ENCODE data around the gene SEC14L3.

The SEC14L3 gene

DNA sequence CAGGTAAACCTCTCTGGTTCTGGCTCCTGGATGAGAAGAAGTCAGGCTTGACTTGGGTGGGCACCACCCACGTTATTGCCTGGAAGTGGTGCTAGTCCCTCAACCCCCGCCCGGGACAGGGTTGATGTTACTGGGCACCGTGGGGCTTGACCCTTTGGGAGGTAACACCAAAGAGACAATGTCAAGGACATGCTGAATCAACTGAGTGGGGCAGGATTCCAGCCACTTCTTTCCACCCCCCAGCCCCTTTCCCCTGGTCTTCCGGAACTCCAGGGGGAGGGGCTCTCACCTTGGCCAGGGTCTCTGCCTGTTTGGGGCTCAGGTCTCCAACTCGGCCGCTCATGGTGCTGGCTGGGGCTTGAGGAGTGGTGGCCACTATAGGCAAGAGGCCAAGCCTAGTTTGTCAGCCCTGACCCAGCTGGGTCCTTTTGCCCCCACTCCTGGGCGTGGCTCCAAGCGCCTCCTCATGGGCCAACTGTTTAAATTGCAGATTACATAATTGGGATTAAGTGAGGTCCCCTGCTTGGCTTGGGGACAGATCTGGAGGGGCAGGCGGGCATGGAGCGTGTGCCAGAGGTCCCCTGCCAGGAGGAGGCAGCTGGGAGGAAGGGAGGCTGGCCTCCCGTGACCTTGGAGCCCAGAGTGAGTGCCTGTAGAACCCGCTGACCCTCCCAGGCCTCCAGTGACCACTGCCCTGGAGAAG lies at the start of gene SEC14L3:
TSS of gene SEC14L3 (minus strand) at position 402 of the 703 bp plus-strand sequence. CDS start at position 343, 59 bp downstream.
- Mint-ChIP-seq H3K27me3 (peaks cover 31% of the 10 kb centered on the region), H3K4me3 (no peak within 1 kb of the TSS)
- ATAC-seq = no peak

DNA sequence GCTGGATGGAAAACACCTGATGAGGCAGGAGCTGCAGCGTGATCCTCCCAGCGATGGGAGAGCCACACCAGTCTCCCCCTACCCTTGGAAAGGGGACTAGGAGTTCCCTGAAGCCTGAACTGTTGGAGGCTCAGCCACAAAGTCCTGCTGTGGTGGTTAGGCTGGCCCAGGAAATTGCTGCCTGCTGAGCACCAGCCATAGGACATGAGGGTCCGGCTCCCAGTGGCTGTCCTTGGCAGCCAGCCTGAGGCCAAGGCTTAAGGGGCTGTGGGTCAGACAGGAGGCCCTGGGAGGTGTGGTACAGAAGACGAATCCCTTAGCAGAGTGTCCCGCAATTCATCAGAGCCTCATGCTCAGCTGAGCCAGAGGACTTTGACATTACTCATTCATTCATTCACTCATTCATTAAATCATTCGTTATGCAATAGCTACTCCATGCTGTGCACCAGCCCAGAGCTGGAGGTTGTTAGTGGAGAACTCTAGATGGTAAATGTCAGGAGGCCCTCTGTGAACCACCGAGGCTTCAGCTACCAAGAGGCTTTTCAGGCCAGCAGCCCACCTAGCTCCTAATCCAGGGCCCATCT lies 48.1 kb upstream of the SEC14L3 start:
- Mint-ChIP-seq H3K27me3 (no peaks in the 10 kb centered on the region), H3K27ac (no peak overlapping the region), H3K4me1 (no peaks in the 10 kb centered on the region), H3K4me3 (no peak overlapping the region), H3K9me3 (no peaks in the 10 kb centered on the region)
- ATAC-seq (no peak), DNase-seq (no peak)

More for the DNA sequence above, at the start of gene SEC14L3:
- no peak for DNase-seq
- no peaks in the 10 kb centered on the region for H3K9me3 Mint-ChIP-seq
- no peaks in the 10 kb centered on the region for H3K4me1 Mint-ChIP-seq
- H3K27ac Mint-ChIP-seq = no peak within 1 kb of the TSS

DNA sequence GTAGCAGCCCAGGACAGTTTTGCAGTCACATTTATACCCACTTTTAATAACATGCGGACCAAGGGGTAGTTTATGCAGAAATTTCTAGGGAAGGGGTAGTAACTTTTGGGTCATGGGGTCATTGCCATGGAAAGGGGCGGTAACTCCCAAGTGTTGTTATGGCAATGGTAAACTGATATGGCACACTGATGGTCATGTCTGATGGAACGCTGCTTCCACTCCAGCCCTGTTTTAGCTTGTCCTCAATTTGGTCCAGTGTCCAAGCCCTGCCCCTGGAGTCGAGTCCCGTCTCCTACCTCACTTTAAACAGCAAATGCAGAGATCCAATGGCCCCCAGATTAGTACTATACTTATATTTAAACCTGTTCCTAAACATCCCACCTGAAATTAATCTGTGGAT lies 44.9 kb upstream of the SEC14L3 start:
- Mint-ChIP-seq H3K27me3 (no peaks in the 10 kb centered on the region), H3K4me1 (no peaks in the 10 kb centered on the region), H3K4me3 (no peak overlapping the region), H3K27ac (peak overlapping the region in 1 of 2 donors; percentile 9), H3K9me3 (no peaks in the 10 kb centered on the region)
- DNase-seq = no peak
- no peak for ATAC-seq

DNA sequence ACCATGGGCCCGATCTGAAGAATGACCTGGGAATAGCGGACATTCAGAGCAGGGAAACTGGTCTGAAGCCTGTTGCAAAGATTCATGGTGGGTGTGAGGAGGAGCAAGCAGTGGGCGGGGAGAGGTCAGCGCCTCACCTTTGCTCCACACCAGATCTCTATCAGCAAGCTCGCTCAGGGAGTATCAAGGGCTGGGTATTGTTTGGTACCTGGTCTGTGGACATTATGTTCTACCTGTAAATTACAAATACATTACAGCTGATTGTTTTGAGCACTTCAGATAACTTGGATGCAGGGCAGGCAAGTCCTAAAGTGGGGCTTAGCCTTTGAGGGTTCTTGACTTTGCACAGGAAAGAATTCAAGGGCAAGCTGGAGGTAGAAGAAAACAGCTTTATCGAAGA lies 44.5 kb upstream of the SEC14L3 start:
- no peak for ATAC-seq
- no peaks in the 10 kb centered on the region for H3K27me3 Mint-ChIP-seq
- no peaks in the 10 kb centered on the region for H3K4me1 Mint-ChIP-seq
- H3K27ac Mint-ChIP-seq = peak overlapping the region in 1 of 2 donors; percentile 9
- H3K9me3 Mint-ChIP-seq = no peaks in the 10 kb centered on the region
- H3K4me3 Mint-ChIP-seq = no peak overlapping the region
- no peak for DNase-seq

DNA sequence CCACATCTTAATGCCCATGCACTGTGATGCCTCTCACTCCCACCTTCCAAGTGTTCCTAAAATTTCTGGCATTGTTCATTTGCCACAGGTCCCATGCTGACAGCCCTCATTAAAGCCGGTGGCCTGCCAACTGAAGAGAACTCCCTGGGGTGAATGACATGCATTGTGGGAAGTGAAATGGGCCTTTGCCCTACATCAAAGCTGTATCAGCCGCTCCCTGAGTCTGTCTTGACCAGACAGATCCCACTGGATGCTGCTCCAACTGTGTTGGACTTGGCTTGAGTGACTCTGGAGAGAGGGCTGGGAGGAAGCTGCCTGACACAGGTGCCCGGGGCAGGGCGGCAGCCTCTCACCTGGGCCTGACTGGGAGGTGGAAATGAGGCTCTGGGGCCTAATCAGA lies 42.4 kb upstream of the SEC14L3 start:
- Mint-ChIP-seq H3K4me3 (no peak overlapping the region), H3K9me3 (no peaks in the 10 kb centered on the region), H3K27ac (no peak overlapping the region), H3K4me1 (no peaks in the 10 kb centered on the region), H3K27me3 (peaks cover 10% of the 10 kb centered on the region)
- DNase-seq (no peak), ATAC-seq (no peak)

DNA sequence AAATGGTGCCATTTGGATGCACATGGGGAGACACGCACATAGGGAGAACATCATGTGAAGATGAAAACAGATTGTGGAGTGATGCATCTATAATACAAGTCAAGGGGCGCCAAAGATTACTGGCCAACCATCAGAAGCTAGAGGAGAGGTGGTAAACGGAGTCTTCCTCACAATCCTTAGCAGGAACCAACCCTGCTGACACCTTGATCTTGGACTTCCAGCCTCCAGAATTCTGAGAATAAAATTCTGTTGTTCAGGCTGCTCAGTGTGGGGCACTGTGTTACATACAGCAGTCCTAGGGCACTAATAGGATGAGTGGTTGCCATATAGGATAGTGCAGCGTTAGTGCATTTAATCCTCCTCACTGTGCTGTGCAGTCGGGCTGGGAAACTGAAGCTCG lies 41.6 kb upstream of the SEC14L3 start:
- H3K9me3 Mint-ChIP-seq = no peaks in the 10 kb centered on the region
- no peak for ATAC-seq
- DNase-seq = no peak
- H3K27ac Mint-ChIP-seq = no peak overlapping the region
- H3K27me3 Mint-ChIP-seq = peaks cover 10% of the 10 kb centered on the region
- H3K4me3 Mint-ChIP-seq = no peak overlapping the region
- no peaks in the 10 kb centered on the region for H3K4me1 Mint-ChIP-seq

DNA sequence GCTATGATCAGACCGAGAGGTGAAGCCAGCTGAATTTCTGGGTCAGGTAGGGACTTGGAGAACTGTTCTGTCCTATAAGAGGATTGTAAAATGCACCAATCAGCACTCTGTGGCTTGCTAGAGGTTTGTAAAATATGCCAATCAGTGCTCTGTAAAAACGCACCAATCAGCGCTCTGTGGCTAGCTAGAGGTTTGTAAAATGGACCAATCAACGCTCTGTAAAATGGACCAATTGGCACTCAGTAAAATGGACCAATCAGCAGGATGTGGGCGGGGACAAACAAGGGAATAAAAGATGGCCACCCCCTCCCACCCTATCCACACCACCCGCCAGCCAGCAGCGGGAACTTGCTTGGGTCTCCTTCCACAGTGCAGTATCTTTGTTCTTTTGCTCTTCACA lies 40.1 kb upstream of the SEC14L3 start:
- no peaks in the 10 kb centered on the region for H3K4me1 Mint-ChIP-seq
- peaks cover 10% of the 10 kb centered on the region for H3K27me3 Mint-ChIP-seq
- H3K9me3 Mint-ChIP-seq = no peaks in the 10 kb centered on the region
- DNase-seq = no peak
- no peak for ATAC-seq
- H3K27ac Mint-ChIP-seq = no peak overlapping the region
- no peak overlapping the region for H3K4me3 Mint-ChIP-seq

DNA sequence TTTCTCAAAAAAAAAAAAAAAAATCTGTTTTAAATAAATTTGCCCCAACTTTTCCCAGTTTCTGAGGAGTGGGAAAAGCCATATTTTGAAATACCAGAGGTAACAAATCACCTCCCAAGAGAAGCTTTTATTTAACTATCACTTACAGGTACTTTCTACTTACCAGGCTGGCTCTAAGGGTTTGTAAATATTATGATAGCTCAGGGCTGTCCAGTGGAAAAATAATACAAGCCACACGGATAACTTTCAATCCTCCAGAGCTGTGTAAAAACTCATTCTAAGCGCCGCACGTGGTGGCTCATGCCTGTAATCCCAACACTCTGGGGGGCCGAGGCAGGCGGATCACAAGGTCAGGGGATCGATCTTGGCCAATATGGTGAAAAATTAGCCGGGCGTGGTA lies 39.3 kb upstream of the SEC14L3 start:
- ATAC-seq = no peak
- no peaks in the 10 kb centered on the region for H3K9me3 Mint-ChIP-seq
- H3K4me1 Mint-ChIP-seq = no peaks in the 10 kb centered on the region
- no peak for DNase-seq
- peaks cover 18% of the 10 kb centered on the region for H3K27me3 Mint-ChIP-seq
- no peak overlapping the region for H3K27ac Mint-ChIP-seq
- no peak overlapping the region for H3K4me3 Mint-ChIP-seq

DNA sequence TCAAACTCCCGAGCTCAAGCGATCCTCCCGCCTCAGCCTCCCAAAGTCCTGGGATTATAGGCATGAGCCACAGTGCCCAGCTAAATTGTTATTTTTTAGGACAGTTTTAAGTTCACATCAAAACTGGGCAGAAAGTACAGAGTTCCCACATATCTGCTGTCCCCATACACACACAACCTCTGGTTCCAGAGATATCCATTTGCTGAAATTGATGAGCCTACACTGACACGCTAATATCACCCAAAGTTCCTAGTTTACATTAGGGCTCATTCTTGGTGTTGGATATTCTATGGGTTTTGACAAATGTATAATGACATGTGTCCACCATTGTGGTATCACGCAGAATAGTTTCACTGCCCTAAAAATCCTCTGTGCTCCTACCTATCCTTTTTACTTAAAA lies 36.4 kb upstream of the SEC14L3 start:
- H3K9me3 Mint-ChIP-seq = no peaks in the 10 kb centered on the region
- no peak overlapping the region for H3K27ac Mint-ChIP-seq
- H3K4me1 Mint-ChIP-seq = peaks cover 6% of the 10 kb centered on the region
- ATAC-seq (no peak), DNase-seq (no peak)
- no peak overlapping the region for H3K4me3 Mint-ChIP-seq
- peaks cover 46% of the 10 kb centered on the region for H3K27me3 Mint-ChIP-seq

DNA sequence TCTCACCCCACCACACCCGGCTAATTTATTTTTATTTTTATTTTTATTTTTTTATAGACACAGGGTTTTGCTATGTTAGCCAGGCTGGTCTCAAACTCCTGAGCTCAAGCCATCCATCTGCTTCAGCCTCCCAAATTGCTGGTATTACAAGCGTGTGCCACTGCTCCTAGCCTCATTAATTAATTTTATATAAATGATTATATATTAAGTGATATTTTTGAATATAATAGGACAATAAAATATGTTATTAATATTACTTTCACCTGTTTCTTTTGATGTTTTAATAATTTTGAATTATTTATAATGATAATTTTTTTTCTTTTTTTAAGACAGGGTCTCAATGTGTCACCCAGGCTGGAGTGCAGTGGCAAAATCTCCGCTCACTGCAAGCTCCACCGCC lies 35.9 kb upstream of the SEC14L3 start:
- ATAC-seq = no peak
- Mint-ChIP-seq H3K4me1 (peaks cover 6% of the 10 kb centered on the region), H3K27me3 (peaks cover 51% of the 10 kb centered on the region)

DNA sequence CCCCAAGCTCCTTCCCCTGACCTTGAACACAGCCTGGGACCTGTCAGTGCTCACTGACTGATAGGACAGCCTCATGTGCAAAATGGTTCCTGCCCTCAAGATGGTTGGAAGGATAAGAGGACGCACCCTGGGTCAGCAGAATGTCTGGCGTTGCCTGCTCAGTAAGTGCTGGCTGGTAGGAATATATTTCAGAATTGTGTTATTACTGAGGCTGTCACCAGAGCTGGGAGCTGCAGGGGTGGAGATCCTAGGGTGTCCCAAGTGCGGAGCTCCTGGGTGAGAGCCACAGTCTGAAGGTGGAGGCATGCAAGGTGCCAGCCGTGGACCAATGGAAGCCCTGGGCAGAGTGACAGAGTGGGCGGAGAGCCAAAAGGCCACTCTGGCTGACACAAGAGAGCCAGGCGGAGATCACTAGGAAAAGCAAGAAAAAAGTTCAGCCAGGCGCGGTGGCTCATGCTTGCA lies 34.7 kb upstream of the SEC14L3 start:
- ATAC-seq (no peak), DNase-seq (no peak)
- H3K27ac Mint-ChIP-seq = no peak overlapping the region
- no peak overlapping the region for H3K4me3 Mint-ChIP-seq
- no peaks in the 10 kb centered on the region for H3K9me3 Mint-ChIP-seq
- H3K4me1 Mint-ChIP-seq = peaks cover 6% of the 10 kb centered on the region
- peaks cover 59% of the 10 kb centered on the region for H3K27me3 Mint-ChIP-seq

More for the DNA sequence above, 35.9 kb upstream of the SEC14L3 start:
- Mint-ChIP-seq H3K27ac (no peak overlapping the region), H3K9me3 (no peaks in the 10 kb centered on the region), H3K4me3 (no peak overlapping the region)
- no peak for DNase-seq

DNA sequence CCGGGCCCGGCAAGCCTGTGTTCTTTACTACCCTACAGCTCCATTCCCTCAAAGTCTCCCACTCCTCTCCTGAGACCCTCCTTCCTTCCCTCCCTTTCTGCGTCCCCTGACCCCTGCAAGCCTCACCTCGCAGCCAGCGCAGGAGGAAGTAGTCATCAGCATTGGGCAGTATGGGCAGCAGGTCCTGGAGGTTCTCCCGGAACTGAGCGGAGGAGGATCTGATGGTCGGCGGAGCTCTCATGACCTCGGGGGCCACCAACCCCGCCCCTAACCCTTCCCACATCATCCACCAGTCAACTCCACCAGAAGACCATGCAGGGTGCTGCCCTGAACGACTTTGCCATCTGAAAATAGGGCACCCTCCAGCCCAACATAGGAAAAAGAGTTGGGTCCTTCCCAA lies 31.7 kb upstream of the SEC14L3 start:
- ATAC-seq = no peak
- no peaks in the 10 kb centered on the region for H3K9me3 Mint-ChIP-seq
- peaks cover 6% of the 10 kb centered on the region for H3K4me1 Mint-ChIP-seq
- DNase-seq = no peak
- H3K27me3 Mint-ChIP-seq = peaks cover 57% of the 10 kb centered on the region
- no peak overlapping the region for H3K27ac Mint-ChIP-seq
- H3K4me3 Mint-ChIP-seq = no peak overlapping the region

DNA sequence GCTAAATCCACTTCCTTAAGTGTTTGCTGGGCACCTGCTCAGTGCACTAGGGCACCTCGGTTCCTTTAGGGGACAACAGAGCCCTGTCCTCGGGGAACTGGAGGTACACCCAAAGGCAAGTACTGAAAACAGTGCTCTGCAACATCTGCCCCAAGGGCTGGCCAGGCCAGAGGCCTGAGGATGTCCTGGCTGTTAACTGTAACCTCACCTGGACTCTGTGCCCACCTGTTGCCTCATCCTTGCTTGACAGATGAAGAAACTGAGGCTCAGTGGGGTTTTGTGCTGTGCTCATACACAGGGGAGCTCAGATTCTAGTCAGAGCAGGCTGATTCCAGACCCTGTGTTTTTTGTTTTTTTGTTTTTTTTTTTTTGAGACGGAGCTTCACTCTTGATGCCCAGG lies 31.1 kb upstream of the SEC14L3 start:
- Mint-ChIP-seq H3K4me1 (peaks cover 6% of the 10 kb centered on the region), H3K27me3 (peaks cover 57% of the 10 kb centered on the region), H3K27ac (no peak overlapping the region), H3K9me3 (no peaks in the 10 kb centered on the region), H3K4me3 (no peak overlapping the region)
- no peak for DNase-seq
- ATAC-seq = no peak

DNA sequence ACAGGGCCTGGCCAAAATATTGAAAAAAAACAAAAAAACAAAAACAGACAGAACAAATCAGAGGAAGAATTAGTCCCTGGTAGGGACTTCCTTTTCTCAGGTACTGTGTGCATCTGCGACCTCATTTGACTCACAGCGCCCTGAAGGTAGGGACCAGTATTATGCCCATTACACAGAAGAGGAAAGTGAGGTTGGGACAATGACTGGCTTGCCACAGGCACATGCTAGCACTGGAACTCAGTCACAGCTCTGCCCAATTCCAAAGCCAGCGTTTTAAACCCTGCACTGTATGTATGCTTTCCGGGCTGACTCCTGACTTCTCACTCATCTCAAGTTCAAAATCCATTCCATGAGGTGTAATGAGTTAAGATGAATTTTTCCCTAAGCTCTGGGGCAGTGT lies 30.3 kb upstream of the SEC14L3 start:
- Mint-ChIP-seq H3K4me1 (peaks cover 6% of the 10 kb centered on the region), H3K9me3 (no peaks in the 10 kb centered on the region)
- no peak for ATAC-seq

DNA sequence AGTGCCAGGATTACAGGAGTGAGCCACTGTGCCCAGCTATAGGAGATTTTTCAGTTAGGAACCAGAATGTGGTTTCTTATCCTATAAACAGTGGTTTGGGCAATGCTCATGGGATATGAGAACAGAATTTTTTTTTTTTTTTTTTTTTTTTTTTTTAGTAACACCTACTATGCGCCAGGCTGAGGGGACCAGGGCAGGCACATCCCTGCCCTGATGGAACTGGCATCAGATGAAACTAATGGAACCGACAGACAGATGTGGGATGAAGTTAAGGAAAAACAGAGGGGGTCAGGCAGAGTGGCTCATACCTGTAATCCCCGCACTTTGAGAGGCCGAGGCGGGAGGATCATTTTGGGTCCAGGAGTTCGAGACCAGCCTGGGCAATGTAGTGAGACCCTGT lies 28.8 kb upstream of the SEC14L3 start:
- ATAC-seq (no peak), DNase-seq (no peak)
- H3K27ac Mint-ChIP-seq = no peak overlapping the region
- H3K27me3 Mint-ChIP-seq = peaks cover 45% of the 10 kb centered on the region
- peaks cover 6% of the 10 kb centered on the region for H3K4me1 Mint-ChIP-seq
- H3K4me3 Mint-ChIP-seq = no peak overlapping the region
- no peaks in the 10 kb centered on the region for H3K9me3 Mint-ChIP-seq

More for the DNA sequence above, 30.3 kb upstream of the SEC14L3 start:
- DNase-seq = no peak
- H3K27me3 Mint-ChIP-seq = peaks cover 57% of the 10 kb centered on the region
- H3K4me3 Mint-ChIP-seq = no peak overlapping the region
- H3K27ac Mint-ChIP-seq = no peak overlapping the region

DNA sequence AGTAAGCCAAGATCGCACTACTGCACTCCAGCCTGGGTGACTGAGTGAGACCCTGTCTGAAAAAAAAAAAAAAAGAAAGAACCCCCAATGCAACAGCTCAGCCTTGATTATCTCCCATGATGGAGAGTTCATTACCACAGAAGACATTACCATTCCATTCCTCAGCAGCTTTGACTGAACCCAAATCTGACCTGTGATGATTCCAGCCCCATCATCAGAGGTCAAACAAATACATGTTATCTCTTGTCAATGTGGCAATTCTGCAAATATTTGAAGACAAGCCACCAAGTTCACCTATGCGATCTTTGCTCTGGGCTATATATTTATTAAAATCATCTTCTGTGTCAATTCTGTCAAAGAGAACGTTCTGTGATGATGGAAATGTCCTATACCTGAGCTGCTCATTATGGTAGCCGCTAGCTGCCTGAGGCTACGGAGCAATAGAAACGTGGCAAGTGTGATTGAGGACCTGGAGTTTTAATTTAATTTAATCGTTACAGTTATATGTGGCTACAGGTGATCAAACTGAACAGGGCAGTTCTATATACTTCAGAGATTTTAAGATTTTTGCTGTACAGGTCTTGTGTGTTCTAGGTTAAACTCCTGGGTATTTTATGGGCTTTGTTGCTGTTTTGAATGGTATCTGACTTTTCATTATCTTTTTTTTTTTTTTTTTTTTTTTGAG lies 25.8 kb upstream of the SEC14L3 start:
- peaks cover 15% of the 10 kb centered on the region for H3K27me3 Mint-ChIP-seq
- DNase-seq (no peak), ATAC-seq (no peak)
- no peaks in the 10 kb centered on the region for H3K9me3 Mint-ChIP-seq
- H3K4me3 Mint-ChIP-seq = no peak overlapping the region
- H3K27ac Mint-ChIP-seq = no peak overlapping the region
- no peaks in the 10 kb centered on the region for H3K4me1 Mint-ChIP-seq
